ENCODE measurements around the gene ARHGEF11.

Gene ARHGEF11

DNA sequence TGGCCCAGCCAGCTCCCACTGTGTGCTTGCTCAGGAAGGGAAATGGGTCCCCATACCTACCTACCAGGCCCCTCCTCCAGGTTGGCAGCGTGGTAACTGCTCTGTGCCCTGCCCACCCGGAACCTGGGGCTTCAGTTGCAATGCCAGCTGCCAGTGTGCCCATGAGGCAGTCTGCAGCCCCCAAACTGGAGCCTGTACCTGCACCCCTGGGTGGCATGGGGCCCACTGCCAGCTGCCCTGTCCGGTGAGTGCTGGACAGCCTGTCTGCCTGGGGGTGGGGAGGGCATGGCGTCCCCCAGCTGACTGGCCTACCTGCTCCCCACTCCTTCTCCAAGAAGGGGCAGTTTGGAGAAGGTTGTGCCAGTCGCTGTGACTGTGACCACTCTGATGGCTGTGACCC lies 135.9 kb downstream of the ARHGEF11 start:
- no peak overlapping the region for H3K4me3 ChIP-seq (ENCODE audit: low read depth, low read length)
- TF ChIP-seq, protein P1, sequence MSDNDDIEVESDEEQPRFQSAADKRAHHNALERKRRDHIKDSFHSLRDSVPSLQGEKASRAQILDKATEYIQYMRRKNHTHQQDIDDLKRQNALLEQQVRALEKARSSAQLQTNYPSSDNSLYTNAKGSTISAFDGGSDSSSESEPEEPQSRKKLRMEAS (IDR thresholded peaks at IDR 0.05; ENCODE audit: low read depth, low read length): no peak
- TF ChIP-seq POLR2A (IDR thresholded peaks at IDR 0.05; ENCODE audit: extremely low read depth, insufficient read length): no peak
- TF ChIP-seq MYC (IDR thresholded peaks at IDR 0.05; ENCODE audit: low read depth, low read length): no peak
- TF ChIP-seq, protein P2, sequence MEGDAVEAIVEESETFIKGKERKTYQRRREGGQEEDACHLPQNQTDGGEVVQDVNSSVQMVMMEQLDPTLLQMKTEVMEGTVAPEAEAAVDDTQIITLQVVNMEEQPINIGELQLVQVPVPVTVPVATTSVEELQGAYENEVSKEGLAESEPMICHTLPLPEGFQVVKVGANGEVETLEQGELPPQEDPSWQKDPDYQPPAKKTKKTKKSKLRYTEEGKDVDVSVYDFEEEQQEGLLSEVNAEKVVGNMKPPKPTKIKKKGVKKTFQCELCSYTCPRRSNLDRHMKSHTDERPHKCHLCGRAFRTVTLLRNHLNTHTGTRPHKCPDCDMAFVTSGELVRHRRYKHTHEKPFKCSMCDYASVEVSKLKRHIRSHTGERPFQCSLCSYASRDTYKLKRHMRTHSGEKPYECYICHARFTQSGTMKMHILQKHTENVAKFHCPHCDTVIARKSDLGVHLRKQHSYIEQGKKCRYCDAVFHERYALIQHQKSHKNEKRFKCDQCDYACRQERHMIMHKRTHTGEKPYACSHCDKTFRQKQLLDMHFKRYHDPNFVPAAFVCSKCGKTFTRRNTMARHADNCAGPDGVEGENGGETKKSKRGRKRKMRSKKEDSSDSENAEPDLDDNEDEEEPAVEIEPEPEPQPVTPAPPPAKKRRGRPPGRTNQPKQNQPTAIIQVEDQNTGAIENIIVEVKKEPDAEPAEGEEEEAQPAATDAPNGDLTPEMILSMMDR (IDR thresholded peaks at IDR 0.05; ENCODE audit: low read depth, low read length): no peak
- DNase-seq (ENCODE audit: low read depth): no peak

DNA sequence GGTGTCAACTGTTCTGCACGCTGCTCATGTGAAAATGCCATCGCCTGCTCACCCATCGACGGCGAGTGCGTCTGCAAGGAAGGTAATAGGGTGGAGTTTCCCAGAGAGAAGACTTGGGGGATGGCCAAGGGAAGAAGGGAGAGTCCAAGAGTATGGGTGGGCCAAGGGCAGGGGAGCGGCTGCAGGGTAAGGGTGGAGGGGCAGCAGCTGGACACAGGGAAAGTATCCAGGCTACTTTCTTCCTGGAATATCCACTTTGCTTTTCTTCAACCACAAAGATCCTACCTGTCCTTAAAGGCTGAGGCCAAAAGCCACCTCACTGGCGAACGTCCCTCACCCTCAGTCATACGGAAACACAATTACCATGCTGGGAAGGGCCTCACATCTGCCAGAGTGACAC lies 136.6 kb downstream of the ARHGEF11 start:
- DNase-seq (ENCODE audit: low read depth): no peak
- TF ChIP-seq, protein P1 (IDR thresholded peaks at IDR 0.05; ENCODE audit: low read depth, low read length): no peak
- no peak for TF ChIP-seq MYC (IDR thresholded peaks at IDR 0.05; ENCODE audit: low read depth, low read length)
- TF ChIP-seq, protein P2 (IDR thresholded peaks at IDR 0.05; ENCODE audit: low read depth, low read length): no peak
- TF ChIP-seq POLR2A (IDR thresholded peaks at IDR 0.05; ENCODE audit: extremely low read depth, insufficient read length): no peak
- no peak overlapping the region for H3K4me3 ChIP-seq (ENCODE audit: low read depth, low read length)

DNA sequence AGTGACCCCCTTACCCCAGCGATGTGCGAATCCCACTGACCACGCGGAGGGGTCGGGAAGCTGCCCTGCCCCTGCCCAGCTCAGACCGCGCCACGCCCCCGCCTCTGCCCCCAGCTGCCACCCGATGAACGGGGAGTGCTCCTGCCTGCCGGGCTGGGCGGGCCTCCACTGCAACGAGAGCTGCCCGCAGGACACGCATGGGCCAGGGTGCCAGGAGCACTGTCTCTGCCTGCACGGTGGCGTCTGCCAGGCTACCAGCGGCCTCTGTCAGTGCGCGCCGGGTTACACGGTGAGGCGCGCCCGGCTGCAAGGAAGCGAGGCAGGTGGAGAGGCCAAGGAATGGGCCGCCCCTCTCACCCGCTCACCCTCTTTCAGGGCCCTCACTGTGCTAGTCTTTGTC lies 137.0 kb downstream of the ARHGEF11 start:
- H3K4me3 ChIP-seq (ENCODE audit: low read depth, low read length): no peak overlapping the region
- TF ChIP-seq, protein P2 (IDR thresholded peaks at IDR 0.05; ENCODE audit: low read depth, low read length): no peak
- TF ChIP-seq, protein P1 (IDR thresholded peaks at IDR 0.05; ENCODE audit: low read depth, low read length): no peak
- no peak for TF ChIP-seq MYC (IDR thresholded peaks at IDR 0.05; ENCODE audit: low read depth, low read length)
- no peak for TF ChIP-seq POLR2A (IDR thresholded peaks at IDR 0.05; ENCODE audit: extremely low read depth, insufficient read length)
- DNase-seq (ENCODE audit: low read depth): no peak

DNA sequence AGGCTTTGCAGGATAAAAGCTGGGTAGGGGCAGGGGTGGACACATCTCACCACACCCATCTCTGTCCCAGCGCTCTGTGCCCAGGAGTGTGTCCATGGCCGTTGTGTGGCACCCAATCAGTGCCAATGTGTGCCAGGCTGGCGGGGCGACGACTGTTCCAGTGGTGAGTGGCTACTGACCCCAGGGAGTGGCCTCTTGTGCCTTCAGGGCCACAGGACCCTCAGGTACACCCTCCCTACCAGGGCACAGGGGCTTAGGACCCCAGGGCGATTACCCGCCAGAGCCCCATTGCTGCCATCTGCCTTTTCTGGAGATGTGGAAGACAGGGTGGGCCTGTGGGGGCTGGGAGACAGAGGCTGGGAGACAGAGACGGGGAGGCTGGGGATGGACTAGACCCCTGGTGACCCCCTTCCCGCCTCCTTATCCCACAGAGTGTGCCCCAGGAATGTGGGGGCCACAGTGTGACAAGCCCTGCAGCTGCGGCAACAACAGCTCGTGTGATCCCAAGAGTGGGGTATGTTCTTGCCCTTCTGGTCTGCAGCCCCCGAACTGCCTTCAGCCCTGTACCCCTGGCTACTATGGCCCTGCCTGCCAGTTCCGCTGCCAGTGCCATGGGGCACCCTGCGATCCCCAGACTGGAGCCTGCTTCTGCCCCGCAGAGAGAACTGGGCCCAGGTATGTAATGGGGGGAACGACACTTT lies 139.2 kb downstream of the ARHGEF11 start:
- no peak for DNase-seq (ENCODE audit: low read depth)
- H3K4me3 ChIP-seq (ENCODE audit: low read depth, low read length): no peak overlapping the region
- TF ChIP-seq, protein P1 (IDR thresholded peaks at IDR 0.05; ENCODE audit: low read depth, low read length): no peak
- TF ChIP-seq, protein P2 (IDR thresholded peaks at IDR 0.05; ENCODE audit: low read depth, low read length): no peak
- TF ChIP-seq POLR2A (IDR thresholded peaks at IDR 0.05; ENCODE audit: extremely low read depth, insufficient read length) (no peak), MYC (IDR thresholded peaks at IDR 0.05; ENCODE audit: low read depth, low read length) (no peak)

DNA sequence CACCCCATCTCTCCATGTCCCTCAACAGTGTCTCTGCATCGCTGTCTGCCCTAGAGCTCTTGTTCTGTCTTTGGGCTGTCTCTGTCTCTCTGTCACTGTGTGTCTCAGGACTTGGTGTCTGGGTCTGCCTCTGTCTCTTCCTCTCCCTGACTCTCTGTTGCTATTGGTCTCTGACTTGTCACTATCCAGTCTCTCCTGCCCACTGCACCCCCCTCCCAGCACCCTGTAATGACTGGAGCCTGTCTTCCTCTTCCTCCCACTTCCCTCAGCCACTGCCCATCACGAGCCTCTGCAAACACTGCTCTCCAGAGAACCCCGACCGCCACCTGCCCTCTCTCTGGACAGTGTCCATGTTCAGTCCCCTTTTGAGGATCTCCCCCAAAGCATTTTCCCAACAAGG lies 139.9 kb downstream of the ARHGEF11 start:
- no peak overlapping the region for H3K4me3 ChIP-seq (ENCODE audit: low read depth, low read length)
- TF ChIP-seq, protein P2 (IDR thresholded peaks at IDR 0.05; ENCODE audit: low read depth, low read length): no peak
- TF ChIP-seq, protein P1 (IDR thresholded peaks at IDR 0.05; ENCODE audit: low read depth, low read length): no peak
- TF ChIP-seq POLR2A (IDR thresholded peaks at IDR 0.05; ENCODE audit: extremely low read depth, insufficient read length): no peak
- no peak for TF ChIP-seq MYC (IDR thresholded peaks at IDR 0.05; ENCODE audit: low read depth, low read length)
- no peak for DNase-seq (ENCODE audit: low read depth)

All from NB4 (cell line).